Activated T-helper 2 cell treated with anti-CD3 and anti-CD28 coated beads, Interferon-gamma antibody, Interleukin-2, Interleukin-4, amounts not matched to agents 10 μg/mL and 5 μg/mL and 100 μg/mL, durations not matched to agents 14 hours and 24 hours and 36 hours (primary cell): Measurements from ENCODE around the gene CENPF. TPM values are rescaled to one million over a fixed set of nuclear protein-coding genes. Genes with fewer than 3 reads are reported as not detected.
"Not testable (repeated sequence)": the region's sequence is repeated elsewhere in the genome, so short reads cannot be mapped to it uniquely, and the experiment has no call there.

Source experiments
- DNase-seq: peaks from one replicate; pipeline ENCODE4 v3.0.0; 2021; ENCODE audit warnings: low spot score
- H3K27ac Mint-ChIP-seq: one replicate; pipeline ENCODE4 v1.8.0; 2021; ENCODE audit warnings: mixed read lengths
- H3K27me3 Mint-ChIP-seq: one replicate; pipeline ENCODE4 v1.8.0; 2021; ENCODE audit warnings: low read depth, mixed read lengths
- H3K36me3 Mint-ChIP-seq: one replicate; pipeline ENCODE4 v1.8.0; 2021; ENCODE audit warnings: low read depth, mixed read lengths
- H3K4me1 Mint-ChIP-seq: one replicate; pipeline ENCODE4 v1.8.0; 2021; ENCODE audit warnings: low read depth, mixed read lengths
- H3K4me3 Mint-ChIP-seq: one replicate; pipeline ENCODE4 v1.8.0; 2021; ENCODE audit warnings: low read depth, mild to moderate bottlenecking, moderate library complexity, mixed read lengths
- H3K9me3 Mint-ChIP-seq: one replicate; pipeline ENCODE4 v1.8.0; 2021; ENCODE audit warnings: mixed read lengths
- intact Hi-C: fragments of 100-400 bp; cut with micrococcal nuclease; formaldehyde crosslinking; loops from one replicate; pipeline ENCODE4 v1.15.1; 2023
- total RNA-seq: library from RNA; stranded (reverse); gene quantifications from 2 replicates; pipeline ENCODE4 v1.2.3, GENCODE V29; 2022

Gene CENPF
- total RNA-seq, 1 donor from 2014 or later, result 85.9 TPM

GRCh38 chr1:214588963-214589597 is 13.9 kb upstream of the CENPF start:
- Mint-ChIP-seq H3K4me1 (peaks cover 7% of the 10 kb centered on the region), H3K36me3 (no peaks in the 10 kb centered on the region), H3K4me3 (no peak overlapping the region), H3K27ac (no peak overlapping the region), H3K9me3 (no peaks in the 10 kb centered on the region), H3K27me3 (peaks cover 12% of the 10 kb centered on the region)
- DNase-seq, result no peak
- intact Hi-C loops, result loop anchor here (5.0 kb wide), 2 partner anchors 307 to 372 kb away; partner anchors contain the start of gene SMYD2

- H3K4me3 Mint-ChIP-seq, result no peak overlapping the region
- H3K27ac Mint-ChIP-seq, result no peak overlapping the region
- no peaks in the 10 kb centered on the region for H3K36me3 Mint-ChIP-seq
- intact Hi-C loops, result no loop called here
- no peak for DNase-seq
- no peaks in the 10 kb centered on the region for H3K4me1 Mint-ChIP-seq
- no peaks in the 10 kb centered on the region for H3K9me3 Mint-ChIP-seq
- peaks cover 20% of the 10 kb centered on the region for H3K27me3 Mint-ChIP-seq
Observed at GRCh38 chr1:214590696-214591095, 12.3 kb upstream of the CENPF start.

- not testable (repeated sequence) for DNase-seq
Observed at GRCh38 chr1:214591918-214592317, 11.1 kb upstream of the CENPF start.

GRCh38 chr1:214593158-214593557 is 9.8 kb upstream of the CENPF start:
- Mint-ChIP-seq H3K9me3 (no peaks in the 10 kb centered on the region), H3K36me3 (no peaks in the 10 kb centered on the region), H3K4me3 (no peak overlapping the region), H3K4me1 (no peaks in the 10 kb centered on the region), H3K27ac (no peak overlapping the region), H3K27me3 (peaks cover 21% of the 10 kb centered on the region)
- DNase-seq, result no peak
- intact Hi-C loops, result no loop called here

More at GRCh38 chr1:214591918-214592317, 11.1 kb upstream of the CENPF start:
- H3K9me3 Mint-ChIP-seq, H3K4me3 Mint-ChIP-seq, H3K36me3 Mint-ChIP-seq, H3K27ac Mint-ChIP-seq, intact Hi-C loops, H3K4me1 Mint-ChIP-seq: not testable (repeated sequence)
- H3K27me3 Mint-ChIP-seq, result peaks cover 21% of the 10 kb centered on the region

GRCh38 chr1:214603819-214604252 is 841 bp downstream of the CENPF start:
- H3K27me3 Mint-ChIP-seq, result no peaks in the 10 kb centered on the region
- intact Hi-C loops, result loop anchor here (1.0 to 5.0 kb wide), 5 partner anchors 31 to 342 kb away; partner anchors contain the start of genes PTPN14 and SMYD2
- H3K9me3 Mint-ChIP-seq, result no peaks in the 10 kb centered on the region
- H3K36me3 Mint-ChIP-seq, result peaks cover 20% of the 10 kb centered on the region
- peak overlapping the region; percentile 98 for H3K4me3 Mint-ChIP-seq
- peak overlapping the region; percentile 92 for H3K27ac Mint-ChIP-seq
- no peak for DNase-seq
- peaks cover 29% of the 10 kb centered on the region for H3K4me1 Mint-ChIP-seq

- Mint-ChIP-seq H3K27me3 (no peaks in the 10 kb centered on the region), H3K4me1 (peaks cover 29% of the 10 kb centered on the region), H3K9me3 (peaks cover 6% of the 10 kb centered on the region), H3K36me3 (peaks cover 26% of the 10 kb centered on the region), H3K4me3 (peak overlapping the region; percentile 98), H3K27ac (peak overlapping the region; percentile 31)
- no peak for DNase-seq
- intact Hi-C loops, result loop anchor here (5.0 kb wide), 2 partner anchors 272 to 342 kb away; no protein-coding TSS in a partner anchor
Observed at GRCh38 chr1:214604523-214604922, 1.5 kb downstream of the CENPF start.

GRCh38 chr1:214605484-214605883 is 2.5 kb downstream of the CENPF start:
- H3K4me3 Mint-ChIP-seq, H3K27me3 Mint-ChIP-seq, intact Hi-C loops, H3K27ac Mint-ChIP-seq, DNase-seq: not testable (repeated sequence)
- Mint-ChIP-seq H3K9me3 (peaks cover 11% of the 10 kb centered on the region), H3K4me1 (peaks cover 32% of the 10 kb centered on the region), H3K36me3 (peaks cover 36% of the 10 kb centered on the region)

GRCh38 chr1:214605933-214606925 is 3.2 kb downstream of the CENPF start:
- Mint-ChIP-seq H3K9me3 (peaks cover 14% of the 10 kb centered on the region), H3K4me1 (peaks cover 29% of the 10 kb centered on the region), H3K36me3 (peaks cover 43% of the 10 kb centered on the region)
- H3K27me3 Mint-ChIP-seq, intact Hi-C loops, H3K4me3 Mint-ChIP-seq, H3K27ac Mint-ChIP-seq, DNase-seq: not testable (repeated sequence)

- H3K27me3 Mint-ChIP-seq, intact Hi-C loops, H3K4me3 Mint-ChIP-seq, DNase-seq, H3K27ac Mint-ChIP-seq: not testable (repeated sequence)
- peaks cover 19% of the 10 kb centered on the region for H3K9me3 Mint-ChIP-seq
- peaks cover 31% of the 10 kb centered on the region for H3K4me1 Mint-ChIP-seq
- peaks cover 57% of the 10 kb centered on the region for H3K36me3 Mint-ChIP-seq
Observed at GRCh38 chr1:214607492-214608215, 4.7 kb downstream of the CENPF start.

- intact Hi-C loops, H3K27ac Mint-ChIP-seq, H3K27me3 Mint-ChIP-seq, DNase-seq, H3K4me3 Mint-ChIP-seq: not testable (repeated sequence)
- peaks cover 64% of the 10 kb centered on the region for H3K36me3 Mint-ChIP-seq
- peaks cover 19% of the 10 kb centered on the region for H3K9me3 Mint-ChIP-seq
- peaks cover 32% of the 10 kb centered on the region for H3K4me1 Mint-ChIP-seq
Observed at GRCh38 chr1:214608216-214608783, 5.3 kb downstream of the CENPF start.

GRCh38 chr1:214608817-214609216 is 5.8 kb downstream of the CENPF start:
- intact Hi-C loops, DNase-seq, H3K4me3 Mint-ChIP-seq, H3K27ac Mint-ChIP-seq, H3K27me3 Mint-ChIP-seq: not testable (repeated sequence)
- Mint-ChIP-seq H3K4me1 (peaks cover 36% of the 10 kb centered on the region), H3K36me3 (peaks cover 68% of the 10 kb centered on the region), H3K9me3 (peaks cover 19% of the 10 kb centered on the region)

- Mint-ChIP-seq H3K36me3 (peaks cover 76% of the 10 kb centered on the region), H3K9me3 (peaks cover 19% of the 10 kb centered on the region), H3K4me3 (no peak overlapping the region), H3K4me1 (peaks cover 40% of the 10 kb centered on the region), H3K27ac (no peak overlapping the region), H3K27me3 (no peaks in the 10 kb centered on the region)
- DNase-seq, result no peak
- intact Hi-C loops, result no loop called here
Observed at GRCh38 chr1:214609692-214610091, 6.7 kb downstream of the CENPF start.
